HG03103 (cell line): ENCODE results near the gene TAS2R43.
"Not testable (repeated sequence)": the region's sequence is repeated elsewhere in the genome, so short reads cannot be mapped to it uniquely, and the experiment has no call there.

Experiments
- ATAC-seq: cut with Tn5 transposase; IDR thresholded peaks from one replicate; pipeline ENCODE4 v1.9.1; 2021; ENCODE audit warnings: low read depth; ENCODE audit not compliant: unreplicated experiment

TAS2R43 gene

GRCh38 chr12:11067514-11067913, 24.6 kb downstream of the TAS2R43 start:
- no peak for ATAC-seq

GRCh38 chr12:11062194-11062593, 29.9 kb downstream of the TAS2R43 start, which contains the start of gene TAS2R46:
Gene TAS2R46, minus strand, starts transcription at chr12:11062294. Its CDS starts 0 bp downstream, at chr12:11062294.
- not testable (repeated sequence) for ATAC-seq

DNA sequence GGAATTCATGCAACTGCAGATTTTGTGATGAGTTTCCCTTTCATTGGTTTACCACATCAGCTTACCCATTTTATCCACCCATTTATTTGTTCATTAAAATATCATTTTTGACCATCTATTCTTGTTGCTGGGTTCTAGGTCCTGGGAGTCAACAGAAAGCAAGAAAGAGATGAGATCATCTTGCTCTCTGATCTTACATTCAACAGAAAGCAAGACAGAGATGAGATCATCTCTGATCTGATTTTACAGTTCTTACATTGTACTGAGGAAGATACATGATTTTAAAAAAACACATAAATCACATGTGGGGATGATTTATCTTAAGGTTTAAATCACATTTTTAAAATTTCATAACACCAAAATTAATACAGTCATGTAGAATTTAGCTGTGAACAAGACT, 32.3 kb downstream of the TAS2R43 start:
- no peak for ATAC-seq

DNA sequence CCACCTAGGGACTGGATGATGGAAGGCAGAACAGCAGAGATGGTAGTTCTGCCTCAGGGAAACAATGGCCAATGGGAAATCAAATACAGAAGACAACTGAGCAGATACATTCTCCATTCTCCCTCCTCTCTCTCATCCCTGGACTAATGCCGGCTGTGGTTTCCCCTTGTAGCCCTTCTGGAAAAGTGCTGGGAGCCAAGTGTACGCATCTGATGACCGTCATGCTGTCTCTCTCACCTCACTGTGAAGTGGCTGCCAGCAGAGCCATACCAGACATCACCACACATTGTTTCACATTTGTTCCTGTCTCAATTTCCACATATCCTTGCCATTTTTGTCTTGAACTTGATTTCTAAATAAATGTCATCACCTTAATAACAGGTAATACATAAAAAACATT, 33.1 kb downstream of the TAS2R43 start:
- ATAC-seq = no peak

DNA sequence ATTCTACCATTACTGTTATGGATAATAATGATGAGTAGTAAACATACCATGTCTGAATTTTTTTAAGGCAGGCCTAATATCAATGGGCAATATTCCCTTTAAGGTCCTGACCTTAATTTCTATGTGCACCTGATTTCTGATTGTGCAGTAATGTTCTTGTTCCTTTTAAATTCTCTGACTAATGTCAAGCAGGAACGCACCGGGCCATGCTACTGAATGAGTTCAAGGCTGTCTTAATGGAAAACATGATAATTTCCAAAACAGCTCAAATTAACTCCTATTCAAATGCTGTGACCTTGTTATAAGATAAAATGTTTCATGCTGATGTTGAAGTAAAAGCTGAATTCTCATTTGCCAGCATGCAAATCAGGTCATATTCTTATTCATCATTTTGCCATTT, 36.8 kb downstream of the TAS2R43 start:
- ATAC-seq = no peak

DNA sequence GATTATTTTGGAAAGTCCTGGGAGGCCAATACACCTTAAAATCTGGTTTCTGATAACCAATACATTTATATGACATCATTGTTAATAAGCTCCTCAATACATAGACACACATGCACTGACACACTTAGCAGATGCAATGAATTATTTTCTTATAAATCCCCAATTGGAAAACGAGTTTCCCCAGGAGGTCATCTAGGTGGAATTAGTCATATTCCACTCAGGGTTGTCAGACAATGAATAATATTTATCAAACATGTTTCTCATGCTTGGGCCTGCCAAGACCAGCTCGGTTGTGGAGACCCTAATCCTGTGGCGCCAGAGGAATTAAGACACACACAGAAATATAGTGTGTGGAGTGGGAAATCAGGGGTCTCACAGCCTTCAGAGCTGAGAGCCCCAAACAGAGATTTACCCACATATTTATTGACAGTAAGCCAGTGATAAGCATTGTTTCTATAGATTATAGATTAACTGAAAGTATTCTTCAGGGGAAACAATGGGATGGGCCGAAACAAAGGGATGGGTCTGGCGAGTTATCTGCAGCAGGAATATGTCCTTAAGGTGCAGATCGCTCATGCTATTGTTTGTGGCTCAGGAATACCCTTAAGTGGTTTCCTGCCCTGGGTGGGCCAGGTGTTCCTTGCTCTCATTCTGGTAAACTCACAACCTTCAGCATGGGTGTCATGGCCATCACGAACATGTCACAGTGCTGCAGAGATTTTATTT, 42.1 kb downstream of the TAS2R43 start:
- not testable (repeated sequence) for ATAC-seq

- not testable (repeated sequence) for ATAC-seq
Measured at GRCh38 chr12:11041366-11041765, 50.7 kb downstream of the TAS2R43 start.
